K562 (cell line): Measurements from ENCODE around the gene PTGIS.

Source experiments
- CHD4 ChIP-seq: fragments of 200-600 bp; sonication (generic); IDR thresholded peaks from 3 replicates; pipeline ENCODE4 v1.6.1; 2012; ENCODE audit warnings: low read depth, mild to moderate bottlenecking, mixed read lengths, low read length, inconsistent platforms; ENCODE audit not compliant: insufficient read depth, insufficient replicate concordance, poor library complexity, severe bottlenecking
- CTCF ChIP-seq, 3 experiments: IDR thresholded peaks in 2 of 3; conservative IDR thresholded peaks in 1 of 3; 2 replicates each; pipeline ENCODE4 v1.5.1; 2011 to 2012; ENCODE audit warnings: low read length in 3 of 3, mild to moderate bottlenecking in 3 of 3, control low read depth in 2 of 3, improper control_type of control experiment in 1 of 3, inconsistent platforms in 1 of 3, low read depth in 1 of 3, mixed read lengths in 1 of 3, moderate library complexity in 1 of 3; ENCODE audit not compliant: insufficient read depth in 2 of 3
- JUN ChIP-seq, 2 experiments: sonication (generic) in 1 of 2; formaldehyde crosslinking in 1 of 2; IDR thresholded peaks; 2 replicates each; pipeline versions ENCODE4 v1.6.1 to v1.8.0; 2012 to 2022; ENCODE audit warnings: borderline replicate concordance in 2 of 2, mild to moderate bottlenecking in 2 of 2, improper control_type of control experiment in 1 of 2, low read depth in 1 of 2, low read length in 1 of 2, missing genetic modification reagents in 1 of 2
- PML ChIP-seq: IDR thresholded peaks from 2 replicates; pipeline ENCODE4 v1.6.1; 2012; ENCODE audit warnings: low read length, inconsistent platforms

- no peak for TF ChIP-seq CTCF (IDR thresholded peaks at IDR 0.05 in 2 of 3, conservative IDR thresholded peaks at IDR 0.05 in 1 of 3; ENCODE audit: insufficient read depth in 2 of 3, low read depth in 1 of 3, low read length in 3 of 3)
- no peak for TF ChIP-seq PML
- no peak for TF ChIP-seq CHD4
- TF ChIP-seq JUN (IDR thresholded peaks at IDR 0.05; ENCODE audit: borderline replicate concordance, low read depth, low read length): no peak
- TF ChIP-seq JUN (CRISPR knock-in tag; IDR thresholded peaks at IDR 0.05; ENCODE audit: borderline replicate concordance): no peak
Observed at GRCh38 chr20:49460916-49461315, 107.0 kb downstream of the PTGIS start.
